Right forelimb (tissue), 1 donor: ENCODE data around the gene UBC.

Experiments used
- DNase-seq: peaks from one replicate; pipeline ENCODE4 v3.0.0-alpha.2; 2018

The UBC gene

DNA sequence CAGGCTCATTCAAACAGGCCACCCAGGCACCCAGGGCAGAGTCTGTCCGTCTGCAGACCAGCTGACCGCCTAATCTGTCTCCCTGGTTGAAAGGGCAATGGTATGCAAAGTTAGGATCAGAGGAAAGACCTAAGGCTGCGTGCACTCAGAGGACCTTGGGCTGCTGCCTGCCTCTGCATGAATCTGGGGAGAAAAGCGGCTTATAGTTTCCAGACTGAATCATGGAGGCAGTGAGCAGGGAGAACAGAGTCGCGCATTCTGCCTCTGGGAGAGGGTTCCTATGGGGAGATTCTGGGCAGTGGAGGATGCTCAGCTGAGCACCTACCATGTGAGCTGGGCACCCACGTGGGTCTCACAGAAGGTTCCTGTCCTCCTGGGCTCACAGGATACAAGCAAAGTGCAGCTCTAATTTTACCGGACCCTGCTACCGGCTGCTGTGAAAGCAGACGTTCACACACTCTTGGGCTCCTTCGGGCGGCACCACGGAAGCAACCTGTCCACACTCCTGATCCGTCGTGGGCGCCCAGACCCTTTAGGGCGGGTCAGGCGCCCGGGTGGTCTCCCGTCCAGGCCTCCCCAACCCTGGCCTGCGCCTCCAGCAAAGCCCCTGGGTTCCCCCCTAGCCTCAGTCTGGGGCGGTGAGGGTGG lies 51.6 kb downstream of the UBC start:
- no peak for DNase-seq

DNA sequence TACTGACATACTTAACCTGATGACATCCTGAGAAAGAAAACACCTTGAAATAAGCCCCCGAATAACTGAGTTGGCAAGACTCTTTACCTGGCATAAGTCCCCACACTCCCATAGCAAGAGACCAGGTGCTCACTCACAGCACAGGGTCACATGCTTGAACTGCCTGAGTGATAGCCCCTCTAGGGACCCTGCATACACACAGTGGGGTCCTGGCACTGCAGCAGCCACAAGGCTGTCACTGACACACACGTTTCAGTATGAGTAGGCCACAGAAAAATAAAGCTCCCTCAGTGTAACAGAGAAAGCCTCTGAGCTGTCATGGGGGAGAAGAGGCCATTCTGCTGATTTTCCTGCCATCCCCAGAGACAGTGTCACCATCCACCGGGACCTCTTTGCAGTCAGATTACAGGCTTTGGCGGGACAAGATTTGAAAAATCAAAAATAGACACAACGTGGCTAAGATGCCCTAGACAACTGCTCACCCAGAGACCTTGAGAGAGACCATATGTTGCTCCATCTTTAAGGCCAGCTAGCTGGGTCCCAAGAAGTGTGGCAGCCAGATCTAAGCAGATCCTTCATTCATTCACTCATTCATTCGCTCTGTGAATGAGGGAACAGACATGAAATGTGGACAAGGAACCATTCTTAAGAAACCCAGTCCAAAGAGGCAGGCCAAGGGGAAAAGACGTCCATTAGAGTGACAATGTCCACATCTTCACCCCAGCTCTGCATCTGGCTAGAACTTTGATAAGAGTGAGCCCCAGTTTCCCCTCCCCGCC lies 52.4 kb downstream of the UBC start:
- DNase-seq = no peak
